Activated naive CD8-positive, alpha-beta T cell (primary cell): ENCODE measurements around the gene ADCY9.
A peak's percentile ranks its signal among the peaks of the same experiment; 100 is the strongest.

Experiments used
- H3K27ac Mint-ChIP-seq: one replicate; pipeline ENCODE4 v1.8.0; 2021; ENCODE audit warnings: mixed read lengths
- H3K27me3 Mint-ChIP-seq: one replicate; pipeline ENCODE4 v1.8.0; 2021; ENCODE audit warnings: mixed read lengths
- H3K36me3 Mint-ChIP-seq: one replicate; pipeline ENCODE4 v1.8.0; 2021; ENCODE audit warnings: mixed read lengths
- H3K4me1 Mint-ChIP-seq: one replicate; pipeline ENCODE4 v1.8.0; 2021; ENCODE audit warnings: low read depth, mixed read lengths
- H3K4me3 Mint-ChIP-seq: one replicate; pipeline ENCODE4 v1.8.0; 2021; ENCODE audit warnings: mild to moderate bottlenecking, mixed read lengths
- H3K9me3 Mint-ChIP-seq: one replicate; pipeline ENCODE4 v1.8.0; 2021; ENCODE audit warnings: low read depth, mixed read lengths

The ADCY9 gene

DNA sequence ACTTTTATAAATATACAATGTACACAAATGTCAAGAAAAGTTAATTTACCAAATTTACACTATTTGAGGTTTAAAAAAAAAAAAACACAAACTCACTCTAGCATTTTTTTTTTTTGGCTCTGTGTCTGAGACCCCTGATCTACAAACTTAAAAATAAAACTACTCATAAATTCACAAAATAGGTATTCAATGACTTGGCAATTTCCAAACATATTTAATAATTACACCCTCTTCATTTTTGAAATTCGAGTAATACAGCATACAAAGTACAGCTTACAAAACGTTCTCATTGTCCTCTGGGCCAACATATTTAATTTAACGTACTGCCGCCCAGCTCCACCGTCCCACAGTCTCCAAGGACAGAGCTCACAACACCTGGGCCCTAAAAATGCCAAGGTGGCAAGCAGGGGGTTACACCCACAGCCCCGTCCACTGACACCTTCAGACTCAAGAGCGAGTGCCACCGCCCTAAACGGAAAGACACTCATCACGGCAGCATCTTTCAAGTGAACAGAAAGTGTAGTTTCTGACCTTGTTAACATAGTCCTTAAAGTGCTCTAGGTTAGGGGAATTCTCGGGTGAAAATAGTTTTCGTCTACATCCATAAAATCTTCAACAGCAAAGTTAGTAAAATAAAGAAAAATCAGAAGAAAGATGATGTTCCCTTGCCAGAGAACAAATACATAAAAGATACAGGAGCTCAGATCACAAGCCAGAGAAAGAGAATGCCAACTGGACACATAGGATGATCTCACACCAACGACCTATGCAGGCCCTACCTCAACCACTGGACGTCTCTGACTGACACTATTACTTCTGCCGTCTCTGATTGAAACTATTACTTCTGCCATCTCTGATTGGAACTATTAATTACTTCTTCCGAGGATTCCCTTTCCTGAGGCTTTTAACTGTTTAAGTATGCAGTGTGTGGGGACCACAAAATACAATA, 4.2 kb downstream of the ADCY9 start:
- H3K36me3 Mint-ChIP-seq, result no peaks in the 10 kb centered on the region
- H3K4me3 Mint-ChIP-seq, result peak overlapping the region; percentile 80
- H3K27me3 Mint-ChIP-seq, result no peaks in the 10 kb centered on the region
- H3K27ac Mint-ChIP-seq, result no peak overlapping the region
- H3K4me1 Mint-ChIP-seq, result peaks cover 54% of the 10 kb centered on the region
- no peaks in the 10 kb centered on the region for H3K9me3 Mint-ChIP-seq

- Mint-ChIP-seq H3K27ac (no peak overlapping the region), H3K9me3 (no peaks in the 10 kb centered on the region), H3K4me3 (no peak overlapping the region), H3K27me3 (no peaks in the 10 kb centered on the region), H3K36me3 (no peaks in the 10 kb centered on the region), H3K4me1 (peaks cover 53% of the 10 kb centered on the region)
Observed at GRCh38 chr16:4110680-4111079, 5.6 kb downstream of the ADCY9 start.

DNA sequence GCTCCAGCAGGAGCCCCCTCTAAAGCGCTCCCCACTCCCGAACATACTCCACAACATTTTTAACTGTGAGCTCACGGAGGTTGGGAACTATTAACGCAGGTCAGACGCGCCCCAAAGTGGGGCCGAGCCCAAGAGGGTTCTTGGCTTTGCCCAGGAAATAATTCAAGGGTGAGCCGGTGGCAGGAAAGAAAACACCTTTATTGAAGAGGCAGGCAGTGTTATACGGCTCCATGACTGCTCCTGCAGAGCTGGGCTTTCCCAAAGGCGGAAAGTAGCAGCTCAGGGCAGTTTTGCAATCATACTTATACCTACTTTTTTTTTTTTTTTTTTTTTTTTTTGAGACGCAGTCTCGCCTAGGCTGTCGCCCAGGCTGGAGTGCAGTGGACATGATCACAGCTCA, 6.2 kb downstream of the ADCY9 start:
- H3K36me3 Mint-ChIP-seq, result peaks cover 2% of the 10 kb centered on the region
- H3K27me3 Mint-ChIP-seq, result no peaks in the 10 kb centered on the region
- H3K4me3 Mint-ChIP-seq, result no peak overlapping the region
- H3K4me1 Mint-ChIP-seq, result peaks cover 52% of the 10 kb centered on the region
- H3K27ac Mint-ChIP-seq, result no peak overlapping the region
- H3K9me3 Mint-ChIP-seq, result no peaks in the 10 kb centered on the region

GRCh38 chr16:4109250-4109736, 6.9 kb downstream of the ADCY9 start:
- Mint-ChIP-seq H3K4me3 (no peak overlapping the region), H3K27me3 (no peaks in the 10 kb centered on the region), H3K9me3 (no peaks in the 10 kb centered on the region), H3K36me3 (peaks cover 2% of the 10 kb centered on the region), H3K4me1 (peaks cover 49% of the 10 kb centered on the region), H3K27ac (no peak overlapping the region)

GRCh38 chr16:4106516-4106915, 9.7 kb downstream of the ADCY9 start:
- H3K4me1 Mint-ChIP-seq, result peaks cover 22% of the 10 kb centered on the region
- H3K36me3 Mint-ChIP-seq, result peaks cover 9% of the 10 kb centered on the region
- H3K27me3 Mint-ChIP-seq, result no peaks in the 10 kb centered on the region
- H3K4me3 Mint-ChIP-seq, result no peak overlapping the region
- no peak overlapping the region for H3K27ac Mint-ChIP-seq
- no peaks in the 10 kb centered on the region for H3K9me3 Mint-ChIP-seq

GRCh38 chr16:4105848-4106247, 10.4 kb downstream of the ADCY9 start:
- H3K36me3 Mint-ChIP-seq, result peaks cover 9% of the 10 kb centered on the region
- no peak overlapping the region for H3K27ac Mint-ChIP-seq
- H3K9me3 Mint-ChIP-seq, result no peaks in the 10 kb centered on the region
- peaks cover 17% of the 10 kb centered on the region for H3K4me1 Mint-ChIP-seq
- H3K27me3 Mint-ChIP-seq, result no peaks in the 10 kb centered on the region
- H3K4me3 Mint-ChIP-seq, result no peak overlapping the region

DNA sequence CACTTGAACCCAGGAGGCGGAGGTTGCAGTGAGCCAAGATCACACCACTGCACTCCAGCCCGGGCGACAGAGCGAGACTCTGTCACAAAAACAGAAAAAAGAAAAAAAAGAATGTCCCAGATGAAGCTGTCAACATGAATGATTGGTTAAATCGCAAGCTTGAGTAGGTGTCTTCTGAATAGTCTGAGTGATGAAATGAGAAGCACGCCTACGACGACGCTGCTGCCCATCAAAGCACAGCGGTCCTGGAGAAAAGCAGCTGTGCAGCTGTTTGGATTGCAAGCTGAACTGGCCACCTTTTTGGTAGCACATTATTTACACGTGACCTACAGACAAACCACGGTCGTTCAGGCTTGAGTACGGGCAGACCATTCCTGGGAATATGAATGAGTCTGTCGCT, 12.5 kb downstream of the ADCY9 start:
- Mint-ChIP-seq H3K4me3 (no peak overlapping the region), H3K27ac (no peak overlapping the region), H3K36me3 (peaks cover 9% of the 10 kb centered on the region)

DNA sequence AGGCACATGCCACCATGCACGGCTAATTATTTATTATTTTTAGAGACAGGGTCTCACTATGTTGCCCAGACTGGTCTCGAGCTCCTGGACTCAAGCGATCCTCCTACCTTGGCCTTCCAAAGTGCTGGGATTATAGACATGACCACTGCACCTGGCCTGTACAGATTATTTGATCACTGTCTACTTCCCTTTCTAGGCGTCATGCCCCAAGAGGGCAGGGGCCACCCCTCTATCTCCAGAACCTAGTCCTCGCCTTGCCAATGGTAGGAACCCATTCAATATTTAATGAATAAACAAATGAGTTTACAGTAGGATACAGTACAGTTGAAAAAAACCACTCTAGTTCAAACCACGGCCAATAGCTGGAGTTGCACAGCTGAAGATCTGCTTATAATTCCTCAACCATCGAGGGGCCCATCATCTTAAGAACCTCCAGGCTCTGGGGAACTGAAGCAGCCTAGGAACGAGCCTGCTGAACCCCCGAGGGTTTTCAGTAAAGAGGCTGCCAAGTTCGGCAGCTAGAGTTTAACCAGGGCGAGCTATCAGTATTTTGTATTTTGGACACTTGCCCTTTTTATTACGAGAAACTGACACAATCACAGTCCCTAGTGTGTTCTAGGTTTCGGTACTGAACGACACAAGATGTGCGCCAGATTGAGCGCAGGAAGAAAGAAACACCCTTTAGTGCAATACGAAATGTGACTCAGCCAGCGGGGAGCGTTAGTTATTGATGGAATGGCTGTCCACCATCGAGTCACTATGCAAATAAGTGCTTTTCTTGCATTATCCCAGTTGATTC, 14.6 kb downstream of the ADCY9 start:
- H3K27ac Mint-ChIP-seq, result no peak overlapping the region
- no peak overlapping the region for H3K4me3 Mint-ChIP-seq
- no peaks in the 10 kb centered on the region for H3K9me3 Mint-ChIP-seq
- no peaks in the 10 kb centered on the region for H3K27me3 Mint-ChIP-seq
- peaks cover 9% of the 10 kb centered on the region for H3K36me3 Mint-ChIP-seq
- peaks cover 8% of the 10 kb centered on the region for H3K4me1 Mint-ChIP-seq

More for the DNA sequence above, 12.5 kb downstream of the ADCY9 start:
- H3K9me3 Mint-ChIP-seq, result no peaks in the 10 kb centered on the region
- H3K4me1 Mint-ChIP-seq, result peaks cover 7% of the 10 kb centered on the region
- no peaks in the 10 kb centered on the region for H3K27me3 Mint-ChIP-seq

DNA sequence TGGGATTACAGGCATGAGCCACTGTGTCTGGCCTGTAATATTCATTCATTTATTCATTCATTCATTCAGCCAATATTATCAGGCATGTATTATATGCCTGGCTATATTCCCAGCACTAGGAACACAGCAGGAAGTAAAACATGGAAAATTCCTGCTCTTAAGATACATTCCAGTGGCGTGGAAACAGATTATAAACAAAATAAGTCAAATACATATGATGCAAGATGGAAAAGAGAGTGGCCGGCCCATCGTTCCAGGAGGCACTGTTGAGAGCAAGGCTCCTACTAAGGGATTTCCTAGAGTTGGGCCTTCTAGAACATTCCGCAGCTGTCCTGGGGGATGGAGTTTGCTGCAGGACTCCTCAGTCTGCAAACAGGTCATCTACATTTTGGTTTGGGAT, 17.7 kb downstream of the ADCY9 start:
- no peaks in the 10 kb centered on the region for H3K27me3 Mint-ChIP-seq
- H3K9me3 Mint-ChIP-seq, result no peaks in the 10 kb centered on the region
- no peak overlapping the region for H3K27ac Mint-ChIP-seq
- no peak overlapping the region for H3K4me3 Mint-ChIP-seq
- H3K36me3 Mint-ChIP-seq, result peaks cover 3% of the 10 kb centered on the region
- peaks cover 7% of the 10 kb centered on the region for H3K4me1 Mint-ChIP-seq

DNA sequence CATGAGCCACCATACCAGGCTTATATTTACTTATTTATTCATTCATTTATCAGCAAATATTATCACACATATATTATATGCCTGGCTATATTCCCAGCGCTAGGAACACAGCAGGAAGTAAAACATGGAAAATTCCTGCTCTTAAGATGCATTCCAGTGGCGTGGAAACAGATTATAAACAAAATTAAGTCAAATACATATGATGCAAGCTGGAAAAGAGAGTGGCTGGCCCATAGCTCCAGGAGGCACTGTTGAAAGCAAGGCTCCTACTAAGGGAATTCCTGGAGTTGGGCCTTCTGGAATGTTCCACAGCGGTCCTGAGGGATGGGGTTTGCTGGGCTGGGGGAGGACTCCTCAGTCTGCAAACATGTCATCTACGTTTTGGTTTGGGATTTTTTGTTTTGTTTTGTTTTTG, 18.4 kb downstream of the ADCY9 start:
- Mint-ChIP-seq H3K4me1 (peaks cover 7% of the 10 kb centered on the region), H3K4me3 (no peak overlapping the region), H3K9me3 (no peaks in the 10 kb centered on the region), H3K36me3 (no peaks in the 10 kb centered on the region), H3K27me3 (no peaks in the 10 kb centered on the region), H3K27ac (no peak overlapping the region)

DNA sequence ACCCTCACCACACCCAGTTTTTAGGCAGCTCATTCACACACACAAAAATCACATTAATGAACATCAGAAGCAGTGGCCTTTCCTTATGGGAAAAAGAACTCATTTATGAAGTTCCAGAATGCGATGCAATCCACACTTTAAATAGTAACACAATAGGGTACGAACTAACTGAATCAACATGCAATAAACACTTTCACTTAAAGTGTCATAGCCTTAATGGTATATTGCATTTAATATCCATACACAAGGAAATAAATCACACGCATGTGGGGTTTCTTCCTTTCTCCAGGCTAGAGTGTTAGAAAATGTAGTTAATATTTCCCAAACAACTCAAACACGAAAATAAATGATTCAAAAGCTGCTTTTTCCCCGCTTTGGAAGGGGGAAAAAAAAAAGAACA, 19.7 kb downstream of the ADCY9 start:
- Mint-ChIP-seq H3K9me3 (no peaks in the 10 kb centered on the region), H3K36me3 (no peaks in the 10 kb centered on the region), H3K4me1 (peaks cover 7% of the 10 kb centered on the region), H3K4me3 (no peak overlapping the region), H3K27ac (no peak overlapping the region), H3K27me3 (no peaks in the 10 kb centered on the region)

DNA sequence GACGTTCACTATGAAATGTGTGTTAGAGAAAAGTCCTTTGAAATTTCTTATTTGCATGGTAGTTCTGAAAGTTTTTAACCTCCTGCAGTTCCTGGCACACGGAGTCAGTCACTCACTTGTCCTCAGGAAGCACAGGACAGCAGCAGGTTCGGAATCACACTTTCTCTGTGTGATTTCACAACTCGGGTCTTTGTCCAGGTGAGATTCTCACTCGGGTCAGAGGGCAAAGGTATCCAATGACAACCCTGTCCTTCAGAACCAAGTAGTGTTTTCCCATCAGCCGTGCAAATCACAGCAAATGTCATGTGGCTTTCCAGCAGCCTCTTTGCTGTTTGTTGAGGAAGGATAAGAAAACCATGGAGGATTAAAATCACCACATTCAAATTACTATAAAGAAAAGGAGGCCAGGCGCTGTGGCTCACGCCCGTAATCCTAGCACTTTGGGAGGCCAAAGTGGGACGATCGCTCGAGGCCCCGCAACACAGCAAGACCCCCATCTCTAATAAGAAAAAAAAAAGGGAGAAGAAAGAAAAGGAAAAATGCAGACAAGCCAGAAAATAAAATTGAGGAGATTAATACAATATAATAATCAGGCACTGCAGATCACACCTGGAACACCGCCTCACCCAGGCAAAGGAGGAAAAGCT, 22.0 kb downstream of the ADCY9 start:
- H3K9me3 Mint-ChIP-seq, result no peaks in the 10 kb centered on the region
- no peaks in the 10 kb centered on the region for H3K36me3 Mint-ChIP-seq
- no peak overlapping the region for H3K27ac Mint-ChIP-seq
- no peak overlapping the region for H3K4me3 Mint-ChIP-seq
- H3K4me1 Mint-ChIP-seq, result peaks cover 8% of the 10 kb centered on the region
- H3K27me3 Mint-ChIP-seq, result no peaks in the 10 kb centered on the region

DNA sequence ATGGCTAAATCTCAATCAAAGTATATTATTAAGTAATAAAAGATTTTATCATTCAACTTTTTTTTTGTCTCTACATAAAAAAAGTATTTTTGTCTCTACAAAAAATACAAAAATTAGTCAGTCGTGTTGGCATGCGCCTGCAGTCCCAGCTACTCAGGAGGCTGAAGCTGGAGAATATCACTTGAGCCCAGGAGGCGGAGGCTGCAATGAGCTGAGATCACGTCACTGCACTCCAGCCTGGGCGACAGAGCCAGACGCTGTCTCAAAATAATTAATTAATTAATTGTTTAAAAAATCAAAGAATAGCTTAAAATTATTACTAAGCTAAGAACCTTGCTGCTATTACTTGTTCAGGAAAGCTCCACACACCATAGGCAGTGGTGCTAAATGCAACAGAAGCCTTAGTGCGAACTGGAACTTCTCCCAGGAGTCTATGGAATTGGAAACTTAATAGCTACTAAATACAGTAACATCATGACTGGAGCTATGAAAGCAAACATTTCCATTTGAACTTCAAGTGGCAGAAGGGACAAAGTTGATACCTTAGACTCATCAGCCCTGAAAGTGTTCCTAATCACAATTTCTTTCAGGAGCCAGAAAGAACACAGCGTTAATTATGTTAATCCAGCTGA, 22.6 kb downstream of the ADCY9 start:
- Mint-ChIP-seq H3K27ac (no peak overlapping the region), H3K27me3 (no peaks in the 10 kb centered on the region), H3K4me3 (no peak overlapping the region), H3K36me3 (no peaks in the 10 kb centered on the region), H3K4me1 (peaks cover 8% of the 10 kb centered on the region), H3K9me3 (no peaks in the 10 kb centered on the region)

- no peak overlapping the region for H3K4me3 Mint-ChIP-seq
- H3K9me3 Mint-ChIP-seq, result no peaks in the 10 kb centered on the region
- no peaks in the 10 kb centered on the region for H3K36me3 Mint-ChIP-seq
- no peak overlapping the region for H3K27ac Mint-ChIP-seq
- H3K27me3 Mint-ChIP-seq, result no peaks in the 10 kb centered on the region
- peaks cover 8% of the 10 kb centered on the region for H3K4me1 Mint-ChIP-seq
Observed at GRCh38 chr16:4092547-4093265, 23.5 kb downstream of the ADCY9 start.
